Hematopoietic multipotent progenitor cell treated with erythropoietin and hydrocortisone succinate and interleukin-3 and kit ligand, for 15 days (in vitro differentiated cells): ENCODE data around the gene CACNA2D3.

Experiments used
- DNase-seq: peaks from one replicate; pipeline ENCODE4 v3.0.0-alpha.2; 2015; ENCODE audit warnings: low spot score

The CACNA2D3 gene

DNA sequence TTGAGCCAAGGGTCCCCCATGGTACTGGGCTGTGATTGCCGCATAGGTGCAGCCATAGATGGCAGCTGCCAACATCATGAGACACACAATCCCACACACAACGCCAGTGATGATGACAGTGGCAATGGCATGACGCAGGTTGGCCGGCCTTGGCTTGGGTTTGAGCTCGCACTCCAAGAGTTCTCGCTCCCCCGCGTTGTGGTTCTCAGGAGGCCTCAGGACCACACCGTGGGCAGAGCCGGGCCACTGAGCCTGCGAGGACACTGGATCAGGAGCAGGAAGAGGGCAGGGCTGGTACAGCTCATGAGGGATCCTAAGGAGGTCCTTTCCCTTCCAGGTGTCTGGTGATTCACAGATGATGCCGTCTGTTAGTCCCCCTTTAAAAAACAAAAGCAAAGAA is 796.2 kb downstream of the CACNA2D3 start:
- DNase-seq = no peak

DNA sequence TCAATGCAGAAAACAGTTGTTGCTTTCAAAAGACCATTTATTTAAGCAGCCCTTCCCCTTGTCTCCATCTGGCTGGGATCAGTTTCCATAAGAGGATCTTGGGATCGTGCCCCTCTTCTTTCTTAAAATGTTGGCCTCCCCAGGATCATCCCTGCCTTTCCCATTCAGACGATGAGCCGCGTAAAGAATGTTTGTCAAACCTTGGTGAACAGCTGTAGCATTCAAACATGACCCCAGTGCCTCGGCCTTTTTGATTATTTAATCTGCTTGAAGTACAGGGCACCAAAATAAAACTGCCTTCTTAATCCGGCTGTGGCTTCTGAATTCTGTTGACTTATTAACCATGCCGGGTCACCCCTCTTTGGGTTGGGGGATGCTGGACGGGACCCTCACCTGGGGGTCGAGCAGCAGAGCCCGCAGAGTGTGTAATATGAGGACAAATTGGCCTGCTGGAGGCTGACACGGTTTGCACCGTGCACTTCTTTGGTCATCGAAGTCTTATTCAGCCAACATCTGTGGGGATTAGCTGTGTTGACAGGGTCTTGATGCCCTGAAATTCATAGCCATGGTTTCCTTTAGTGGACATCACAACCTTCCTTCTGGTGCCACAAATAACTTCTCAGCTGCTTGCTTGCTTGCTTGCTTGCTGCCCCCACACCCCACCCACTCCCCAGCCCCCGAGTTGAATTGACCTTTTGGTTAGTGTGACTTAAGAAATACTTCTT is 805.9 kb downstream of the CACNA2D3 start, which contains the start of gene LRTM1:
Gene LRTM1 (minus strand): TSS at position 14 of the 725 bp plus-strand sequence. CDS start 148 bp downstream, outside the sequence.
- DNase-seq = no peak

DNA sequence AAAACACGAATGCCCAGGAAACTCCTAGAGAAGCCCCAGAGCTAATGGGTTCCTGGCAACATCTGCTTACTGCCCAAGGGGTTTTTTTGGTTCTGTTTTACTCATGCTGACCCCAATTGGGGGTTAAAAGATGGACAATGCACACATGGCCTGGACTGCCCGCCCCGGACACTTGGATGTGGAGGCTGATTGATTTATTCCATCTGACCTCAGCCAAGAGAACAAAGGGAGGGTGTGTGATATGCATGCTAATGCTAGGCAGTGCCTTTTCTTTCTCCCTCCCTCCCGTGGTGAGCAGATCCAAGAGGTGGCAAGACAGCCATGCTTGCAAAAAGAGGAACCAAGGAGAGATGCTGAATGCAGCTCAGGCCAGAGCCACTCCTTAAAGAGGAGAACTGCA is 808.8 kb downstream of the CACNA2D3 start:
- no peak for DNase-seq

DNA sequence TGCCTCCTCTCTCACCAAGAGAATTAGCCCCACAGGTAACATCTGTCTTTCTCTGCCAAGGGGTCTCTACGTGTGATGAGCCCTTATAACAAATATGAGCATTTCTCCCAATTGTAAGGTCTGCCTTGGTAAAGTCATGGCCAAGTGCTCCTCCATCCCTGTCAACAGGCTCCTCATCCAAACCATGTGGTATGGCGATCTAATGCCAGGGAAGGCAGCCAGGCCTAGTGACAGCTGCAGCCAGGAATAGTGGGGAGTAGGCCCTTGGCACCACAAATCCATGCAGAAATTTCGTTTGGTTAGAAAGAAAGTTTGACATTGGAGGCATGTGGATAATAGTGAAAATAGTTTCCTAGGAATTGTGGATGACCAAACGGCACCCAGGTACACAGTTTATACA is 810.3 kb downstream of the CACNA2D3 start:
- no peak for DNase-seq

DNA sequence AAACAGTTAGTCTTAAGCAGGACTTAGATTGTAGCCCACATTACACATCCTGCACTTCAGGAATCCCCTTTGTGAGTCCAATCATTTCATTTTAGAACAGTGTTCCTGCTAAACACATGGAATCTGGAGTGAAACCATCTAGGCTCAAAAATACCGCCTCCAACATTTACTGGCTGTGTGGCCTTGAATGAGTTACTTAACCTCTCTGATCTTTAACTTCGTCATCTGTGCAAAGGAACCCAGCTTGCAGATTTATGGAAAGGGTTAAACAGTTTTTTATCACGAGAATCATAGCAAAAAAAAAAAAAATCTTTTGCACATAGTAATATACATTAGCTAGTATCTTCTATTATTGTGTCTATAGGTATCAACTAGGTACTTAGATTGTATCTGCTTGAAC is 813.5 kb downstream of the CACNA2D3 start:
- DNase-seq = no peak

DNA sequence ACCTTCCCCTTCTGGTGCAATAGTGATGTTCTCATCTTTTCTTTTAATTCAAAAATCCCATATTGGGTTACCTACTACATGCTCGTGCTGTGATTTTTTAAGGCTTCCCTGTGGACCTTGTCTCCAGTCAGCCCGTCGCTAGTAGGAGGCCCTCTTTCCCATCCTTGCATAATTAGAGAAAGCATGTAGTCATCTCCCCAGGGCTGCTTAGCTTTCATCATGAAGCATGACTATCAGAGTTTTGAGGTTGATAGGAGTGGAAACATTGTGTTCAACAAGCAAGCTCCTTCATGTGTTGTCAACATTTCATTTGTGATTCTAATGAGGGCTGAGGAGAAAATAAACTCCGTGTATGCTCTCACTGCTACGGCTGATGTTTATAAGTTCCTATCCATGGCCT is 814.2 kb downstream of the CACNA2D3 start:
- DNase-seq = no peak

DNA sequence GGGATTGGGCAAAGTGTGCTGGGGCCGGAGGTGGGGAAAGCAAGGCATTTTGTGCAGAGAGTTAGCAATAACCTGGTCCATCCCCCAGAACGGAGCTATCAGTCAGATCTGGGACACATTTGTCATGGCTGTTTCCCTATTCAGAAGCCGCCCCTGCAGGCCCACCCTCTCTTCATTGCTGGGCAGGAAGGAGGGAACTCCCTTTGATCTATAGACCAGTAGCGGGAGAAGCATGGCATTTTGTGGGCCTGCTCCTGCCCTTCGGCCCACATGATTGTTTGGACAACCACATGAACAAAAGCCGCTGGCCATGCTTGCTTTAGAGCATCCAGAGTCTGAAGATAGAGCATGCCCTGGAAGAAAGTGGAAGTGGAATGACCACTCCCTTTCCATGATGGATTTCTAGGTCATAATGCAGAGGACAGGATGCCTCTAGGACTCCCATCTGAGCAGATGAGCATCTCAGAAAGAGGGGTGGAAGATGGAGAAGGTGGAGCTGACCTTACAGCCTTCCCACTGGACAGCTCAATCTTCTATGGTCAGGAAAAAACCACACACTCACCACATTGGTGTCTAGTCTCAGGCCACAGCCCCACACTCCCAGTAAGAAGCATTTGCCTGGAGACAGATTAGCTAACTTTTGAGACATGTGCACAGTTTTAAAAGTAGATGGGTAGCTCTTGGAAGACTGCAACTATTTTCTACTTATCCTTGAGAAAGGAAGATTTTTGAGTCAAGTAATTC is 817.4 kb downstream of the CACNA2D3 start:
- DNase-seq = no peak

DNA sequence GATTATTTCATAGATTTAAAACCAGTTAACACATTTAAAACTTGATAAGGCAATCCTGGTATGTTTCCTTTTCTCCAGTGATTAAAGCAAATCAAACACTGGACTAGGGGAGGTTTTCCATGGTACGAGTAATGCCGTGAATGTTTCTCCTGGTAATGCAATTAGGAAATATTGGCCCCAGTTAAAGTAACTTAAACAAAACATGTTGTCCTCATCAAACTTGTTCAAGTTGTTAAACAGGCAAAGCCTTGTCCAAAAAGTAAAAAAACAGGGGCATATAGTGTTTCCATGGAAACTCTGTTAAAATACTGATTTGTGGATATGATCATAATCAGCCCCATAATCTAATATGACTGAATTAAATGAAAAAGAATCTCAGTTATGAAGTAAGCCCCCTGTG is 818.6 kb downstream of the CACNA2D3 start:
- no peak for DNase-seq

DNA sequence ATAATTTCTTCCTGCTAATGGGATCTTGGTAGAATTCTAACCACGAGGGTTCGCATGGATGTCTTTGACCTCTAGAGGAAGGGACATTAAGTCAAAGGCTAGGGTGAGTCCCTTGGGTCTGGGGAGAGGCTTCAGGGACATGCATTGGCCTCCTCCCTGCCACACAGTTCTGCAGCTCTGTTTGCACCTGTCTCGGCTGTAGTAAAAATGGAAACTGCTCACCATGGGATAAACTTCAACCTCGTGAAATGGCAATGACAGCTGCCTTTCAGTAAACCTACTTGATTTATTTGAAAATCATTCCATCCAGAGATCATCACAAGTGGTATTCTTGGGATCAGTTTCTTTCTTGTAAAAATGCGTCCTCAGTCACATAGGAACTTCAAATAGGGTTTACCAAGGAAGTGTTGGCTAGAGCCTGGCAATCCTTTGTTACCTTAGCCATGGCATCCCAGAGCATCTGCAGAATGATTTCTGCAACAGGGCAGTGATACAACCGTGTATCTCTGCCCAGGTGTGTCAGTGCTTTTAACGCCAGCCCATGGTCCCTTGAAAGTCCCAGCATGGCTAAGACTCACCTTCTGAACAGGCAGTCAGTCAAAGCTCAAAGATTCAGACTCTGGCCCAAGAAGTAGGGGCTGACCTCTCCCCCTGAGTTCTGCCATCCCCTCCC is 819.5 kb downstream of the CACNA2D3 start:
- no peak for DNase-seq

DNA sequence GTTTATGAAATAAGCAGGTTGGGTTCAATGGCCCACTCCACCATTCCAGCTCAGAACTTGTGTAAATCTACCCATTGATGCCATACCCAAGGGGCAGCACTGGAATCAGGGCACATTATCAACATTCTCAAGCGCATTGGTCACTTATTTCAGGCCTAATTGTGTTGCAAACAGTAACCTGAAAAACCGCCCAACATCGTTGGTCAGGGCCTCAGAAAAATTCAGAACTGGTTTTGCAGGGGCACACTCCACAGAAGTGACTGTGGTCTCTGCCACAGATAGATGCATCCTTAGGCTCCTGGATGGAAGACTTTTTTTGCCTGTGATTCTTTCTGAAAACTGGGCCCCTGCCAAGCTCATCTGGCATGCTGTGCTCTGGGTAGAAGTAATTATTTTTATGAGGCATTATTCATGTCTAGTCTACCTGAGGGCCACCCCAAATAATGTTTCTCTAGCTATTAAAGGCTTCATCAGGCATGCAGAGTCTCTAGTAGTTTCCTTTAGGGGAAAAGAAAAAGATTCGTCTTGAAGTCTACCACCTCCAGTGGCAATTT is 827.2 kb downstream of the CACNA2D3 start:
- no peak for DNase-seq

DNA sequence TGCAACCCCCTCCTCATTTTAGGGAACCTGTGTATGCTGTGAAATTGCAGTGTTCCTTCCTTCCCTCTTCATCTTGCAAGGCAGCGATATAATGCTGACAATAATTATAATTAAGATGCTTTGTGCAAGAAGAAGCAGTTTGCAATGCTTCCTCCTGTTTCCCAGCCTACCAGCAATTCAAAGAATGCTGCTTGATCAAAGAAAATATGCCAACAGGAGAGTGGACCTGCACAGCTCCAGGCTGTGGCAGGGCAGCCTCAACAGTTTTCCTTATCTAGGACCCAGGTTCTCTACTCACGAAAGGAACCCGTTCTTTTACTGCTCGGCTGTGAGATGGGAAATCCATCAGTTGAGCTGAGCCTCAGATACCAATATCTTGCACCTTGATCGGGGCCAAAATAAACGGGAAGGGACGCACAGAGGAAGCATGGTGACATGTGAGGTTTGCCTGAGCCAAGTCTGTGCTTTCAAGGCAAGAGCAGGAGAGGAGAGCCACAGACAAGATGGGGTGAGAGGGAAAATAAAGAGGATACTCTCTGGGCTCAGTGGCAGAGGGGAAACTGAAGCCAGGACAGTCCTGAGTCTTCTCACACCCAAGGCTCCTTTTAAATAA is 828.1 kb downstream of the CACNA2D3 start:
- no peak for DNase-seq

DNA sequence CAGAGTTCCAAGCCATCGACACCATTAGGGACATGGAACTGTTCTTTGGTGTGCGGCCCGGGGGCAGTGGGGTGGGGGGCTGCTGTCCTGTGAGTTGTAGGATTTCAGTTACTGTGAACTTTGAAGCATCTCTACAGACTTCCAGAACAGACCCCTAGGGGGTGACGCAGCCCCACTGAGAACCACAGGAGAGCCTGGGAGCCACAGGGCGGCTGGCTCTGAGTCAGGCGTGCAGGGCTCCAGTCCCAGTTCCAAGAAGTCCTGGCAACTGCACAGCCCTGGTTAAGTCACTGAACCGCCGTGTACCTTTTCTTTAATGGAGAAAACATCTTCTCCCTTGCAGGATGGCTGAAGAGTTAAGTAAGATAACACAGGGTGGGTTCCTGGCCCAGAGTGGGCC is 829.1 kb downstream of the CACNA2D3 start:
- DNase-seq = no peak

DNA sequence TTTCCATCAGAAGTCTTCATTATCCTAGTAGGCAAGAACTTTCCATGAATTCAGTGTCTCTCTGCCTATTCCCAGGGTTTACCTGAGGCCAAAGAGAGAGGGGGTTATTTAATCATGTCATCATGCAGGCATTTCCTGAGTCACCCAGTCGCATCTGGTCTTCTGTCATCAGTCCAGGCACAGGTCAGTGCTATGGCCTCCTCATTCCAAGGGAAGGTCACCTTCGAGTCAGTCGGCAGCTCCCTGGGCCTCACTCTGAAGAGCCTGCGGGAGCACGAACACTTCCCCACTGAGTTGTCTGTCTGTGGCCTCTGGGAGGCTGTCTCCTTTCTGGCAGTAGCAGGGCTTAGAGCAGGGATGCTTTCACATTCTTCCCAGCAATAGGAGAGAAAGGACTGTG is 831.7 kb downstream of the CACNA2D3 start:
- DNase-seq = no peak

DNA sequence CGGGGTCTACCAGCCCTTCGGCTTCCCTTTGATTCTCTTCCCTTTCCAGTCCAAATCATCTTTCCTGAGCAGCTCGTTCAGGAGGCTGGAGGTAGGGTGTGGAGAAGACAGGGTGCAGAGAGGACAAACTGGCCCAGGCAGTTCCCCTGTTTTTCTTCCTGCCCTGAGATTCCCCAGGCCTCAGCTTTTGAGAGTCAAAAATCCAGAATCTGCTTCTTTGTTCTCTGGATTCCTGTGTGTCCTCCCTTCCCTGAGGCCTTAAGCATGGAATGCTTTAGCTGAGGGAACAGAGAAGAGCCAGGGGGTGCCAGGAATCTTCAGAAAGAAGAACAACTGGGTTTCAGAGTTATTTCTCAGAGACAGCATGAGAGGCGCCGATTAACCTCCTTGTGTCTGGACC is 832.2 kb downstream of the CACNA2D3 start:
- DNase-seq = no peak

DNA sequence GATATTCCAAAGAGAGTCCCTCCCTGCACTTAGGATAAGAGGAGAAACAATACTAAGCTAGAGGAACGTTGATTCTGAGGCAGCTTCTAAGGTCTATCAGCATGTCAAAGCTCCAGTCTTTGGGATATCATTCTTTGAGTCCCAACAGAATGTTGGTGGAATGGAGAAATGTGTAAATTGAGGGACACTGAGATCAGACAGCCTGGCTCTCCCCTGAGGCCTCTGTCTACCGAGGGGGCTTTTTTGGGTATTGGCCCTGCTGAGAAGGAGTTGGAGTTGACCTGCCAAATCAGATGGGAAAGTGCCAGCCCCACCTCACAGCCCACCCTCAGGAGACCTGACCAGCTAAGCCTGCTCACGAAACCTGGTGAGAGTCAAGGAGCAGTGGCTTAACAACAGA is 833.1 kb downstream of the CACNA2D3 start:
- DNase-seq = no peak

DNA sequence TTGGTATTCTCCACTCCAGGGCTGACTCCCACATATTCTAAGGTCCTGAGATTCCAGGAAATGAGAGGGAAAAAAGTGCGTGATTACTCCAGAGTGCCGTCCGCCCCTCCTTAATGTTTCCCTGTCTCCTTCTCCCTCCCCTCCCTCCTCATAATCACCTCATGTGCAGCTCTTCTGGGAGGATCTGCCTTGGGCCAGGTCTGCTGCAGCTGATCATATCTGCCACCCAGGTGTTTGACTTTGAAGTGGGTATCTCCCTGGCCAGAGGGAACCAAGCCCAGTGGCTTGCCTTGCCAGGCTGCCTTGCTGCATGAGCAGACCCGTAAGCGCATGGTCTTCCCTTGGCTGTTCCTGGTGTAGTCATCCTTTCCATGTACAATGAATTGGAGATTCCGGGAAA is 833.6 kb downstream of the CACNA2D3 start:
- DNase-seq = no peak

DNA sequence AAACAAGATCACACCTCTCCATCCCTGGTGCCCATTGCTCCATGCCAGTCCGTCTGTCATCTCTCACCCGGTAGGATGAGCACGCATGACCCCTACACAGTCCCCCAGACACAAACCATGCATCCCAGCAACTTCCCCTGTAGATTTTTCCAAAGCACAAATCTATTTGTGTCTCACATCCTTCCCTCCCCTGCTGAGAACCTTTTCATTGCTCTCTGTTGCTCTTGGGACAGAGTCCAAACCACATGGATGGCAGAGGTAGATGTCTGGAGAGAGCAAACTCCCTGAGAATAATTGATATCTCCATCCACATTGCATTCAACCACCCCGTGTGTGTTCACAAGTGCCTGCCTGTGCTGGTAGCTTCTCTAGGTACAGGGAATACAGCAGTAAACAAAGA is 835.4 kb downstream of the CACNA2D3 start:
- DNase-seq = no peak

DNA sequence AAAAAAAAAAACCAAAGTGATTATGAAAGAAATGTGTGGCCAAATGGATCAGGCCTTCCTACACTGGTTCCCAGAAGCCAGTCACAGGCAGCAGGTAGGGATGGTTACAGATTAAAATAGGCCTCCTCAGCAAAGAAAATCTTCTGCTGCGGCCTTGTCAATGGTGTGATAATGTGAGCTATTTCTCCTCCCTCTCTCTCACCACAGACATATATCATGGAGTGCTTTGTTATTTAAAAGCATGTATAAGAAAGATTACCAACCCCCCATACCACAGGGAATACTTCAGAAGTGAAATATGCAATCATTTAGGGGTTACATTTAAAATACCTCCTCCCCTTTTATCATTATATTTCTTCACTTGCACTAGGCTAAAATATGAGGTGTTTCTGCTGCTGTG is 837.7 kb downstream of the CACNA2D3 start:
- DNase-seq = no peak

DNA sequence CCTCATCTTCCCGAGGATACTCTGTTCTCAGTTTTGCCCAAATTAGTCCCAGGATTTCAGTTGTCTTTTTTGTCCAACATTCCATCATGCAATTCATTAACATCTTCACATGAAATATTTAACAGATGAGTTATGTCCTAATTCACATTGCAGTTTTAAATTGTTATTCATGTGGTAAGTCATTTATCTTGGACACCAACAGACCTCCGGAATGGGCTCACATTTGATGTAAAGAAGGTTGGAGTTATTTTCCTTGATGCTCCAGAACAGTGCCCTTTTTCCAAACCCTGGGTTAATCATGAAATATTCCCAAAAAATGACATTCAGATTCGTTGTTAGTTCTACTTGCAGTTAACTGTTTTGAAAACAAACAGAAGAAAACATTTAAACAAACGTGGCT is 838.3 kb downstream of the CACNA2D3 start:
- DNase-seq = no peak

DNA sequence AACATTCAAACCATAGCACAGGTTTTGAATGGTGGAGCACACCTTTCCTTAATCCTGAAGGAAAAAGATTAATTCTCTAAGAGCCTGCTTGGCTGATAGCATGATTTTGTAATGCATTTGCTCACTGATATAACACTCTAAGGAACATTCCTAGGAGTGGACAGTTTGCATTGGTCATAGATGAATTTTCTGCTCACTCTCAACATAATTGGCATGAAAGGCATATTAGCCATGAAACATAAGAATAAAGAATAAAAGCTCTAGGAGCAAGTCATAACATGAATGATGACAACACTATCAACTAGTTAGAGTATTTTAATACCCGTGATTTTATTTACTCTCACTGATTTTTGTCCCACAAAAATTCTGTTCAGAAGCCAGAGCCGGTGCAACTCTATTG is 839.8 kb downstream of the CACNA2D3 start:
- DNase-seq = no peak

DNA sequence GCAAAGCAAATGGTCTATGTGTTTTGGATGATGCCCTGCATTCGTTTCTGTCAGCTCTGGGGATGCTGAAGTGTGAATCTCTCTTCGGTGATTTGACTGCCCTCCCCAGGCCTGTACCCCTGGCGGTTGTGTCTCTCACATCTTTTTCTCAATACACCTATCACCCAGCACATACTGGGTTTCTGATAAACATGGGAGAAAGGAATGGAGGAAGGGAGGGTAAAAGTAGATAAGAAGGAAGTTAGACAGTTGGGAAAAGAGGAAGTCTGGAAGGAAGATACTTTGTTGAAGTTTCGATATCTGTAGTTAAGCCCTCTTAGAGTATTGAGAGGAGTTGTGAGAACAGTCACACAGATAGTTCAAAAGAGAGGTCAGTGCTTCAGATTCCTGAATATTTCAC is 841.3 kb downstream of the CACNA2D3 start:
- DNase-seq = no peak

DNA sequence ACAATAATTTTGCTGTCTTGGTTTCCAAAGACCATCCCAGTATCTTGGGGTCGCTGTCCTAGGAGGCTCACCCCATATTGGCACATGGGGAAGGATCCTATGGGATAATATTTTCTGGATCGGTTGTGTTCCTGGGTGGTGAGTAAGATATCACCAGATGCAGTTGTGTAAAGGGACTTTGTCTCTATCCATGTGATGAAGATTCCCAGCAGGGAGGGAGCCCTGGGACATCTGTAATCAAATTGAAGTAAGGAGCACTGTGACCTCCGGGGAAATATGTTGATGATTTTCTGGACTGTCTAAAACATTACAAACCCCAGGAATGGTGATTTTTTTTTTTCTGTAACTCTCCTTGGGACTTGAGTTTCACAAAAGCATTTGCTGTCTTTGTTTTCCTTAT is 841.7 kb downstream of the CACNA2D3 start:
- DNase-seq = no peak
